HG03025 (cell line): ENCODE measurements around the gene DIP2A.
"Not testable (repeated sequence)": the region's sequence is repeated elsewhere in the genome, so short reads cannot be mapped to it uniquely, and the experiment has no call there.

ENCODE experiments used
- ATAC-seq: cut with Tn5 transposase; IDR thresholded peaks from one replicate; pipeline ENCODE4 v1.9.1; 2021; ENCODE audit warnings: mild to moderate bottlenecking, moderate library complexity; ENCODE audit not compliant: unreplicated experiment, low FRiP score

The DIP2A gene

DNA sequence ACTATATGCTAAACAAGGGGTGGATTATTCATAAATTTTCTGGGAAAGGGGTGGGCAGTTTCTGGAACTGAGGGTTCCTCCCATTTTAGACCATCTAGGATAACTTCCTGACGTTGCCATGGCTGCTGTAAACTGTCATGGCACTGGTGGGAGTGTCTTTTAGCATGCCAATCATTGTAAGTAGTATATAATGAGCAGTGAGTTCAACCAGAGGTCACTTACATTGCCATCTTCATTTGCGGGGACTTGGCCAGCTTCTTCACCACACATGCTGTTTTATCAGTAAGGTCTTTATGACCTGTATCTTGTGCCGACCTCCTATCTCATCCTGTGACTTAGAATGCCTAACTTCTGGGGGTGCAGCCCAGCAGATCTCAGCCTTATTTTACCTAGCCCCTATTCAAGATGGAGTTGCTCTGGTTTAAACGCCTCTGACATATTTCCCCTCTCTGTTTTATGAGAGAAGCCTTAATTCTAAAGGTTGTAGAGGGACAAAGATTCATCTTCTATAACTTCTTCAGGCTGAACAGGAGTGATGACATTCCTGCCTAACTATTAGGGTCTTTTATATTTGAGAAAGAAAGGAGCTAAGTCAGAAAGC, 60.4 kb downstream of the DIP2A start:
- no peak for ATAC-seq

DNA sequence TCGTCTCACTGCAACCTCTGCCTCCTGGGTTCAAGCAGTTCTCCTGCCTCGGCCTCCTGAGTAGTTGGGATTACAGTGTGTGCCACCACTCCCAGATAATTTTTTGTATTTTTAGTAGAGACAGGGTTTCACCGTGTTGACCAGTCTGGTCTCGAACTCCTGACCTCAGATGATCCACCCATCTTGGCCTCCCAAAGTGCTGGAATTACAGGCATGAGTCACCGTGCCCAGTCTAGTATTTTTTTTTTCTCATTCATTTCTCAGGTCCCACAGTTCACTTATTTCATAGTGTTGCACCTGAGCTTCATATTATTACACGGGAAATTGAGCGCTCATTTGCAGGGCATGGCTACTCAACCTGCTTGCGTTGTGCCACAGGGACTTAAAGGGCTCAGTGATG, 68.7 kb downstream of the DIP2A start:
- not testable (repeated sequence) for ATAC-seq

DNA sequence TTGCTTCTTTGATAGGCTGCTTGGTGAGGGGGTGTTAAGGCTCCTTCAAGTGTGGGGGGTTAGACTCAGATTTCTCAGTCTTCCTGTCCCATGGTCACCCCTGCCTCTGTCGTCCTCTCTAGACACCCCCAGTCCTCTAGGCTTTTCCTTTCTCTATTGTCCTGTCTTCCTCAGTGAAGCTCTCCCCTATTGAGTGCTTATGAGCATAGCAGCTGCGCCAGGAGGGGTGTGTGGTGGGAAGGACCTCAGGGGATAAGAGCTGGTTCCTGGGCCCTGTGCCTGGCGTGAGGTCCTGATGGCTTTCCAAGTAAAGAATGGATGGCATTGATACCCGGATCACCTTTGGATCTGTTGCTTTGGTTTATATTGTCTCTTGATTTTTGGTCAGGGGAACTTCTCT, 69.1 kb downstream of the DIP2A start:
- ATAC-seq: no peak

DNA sequence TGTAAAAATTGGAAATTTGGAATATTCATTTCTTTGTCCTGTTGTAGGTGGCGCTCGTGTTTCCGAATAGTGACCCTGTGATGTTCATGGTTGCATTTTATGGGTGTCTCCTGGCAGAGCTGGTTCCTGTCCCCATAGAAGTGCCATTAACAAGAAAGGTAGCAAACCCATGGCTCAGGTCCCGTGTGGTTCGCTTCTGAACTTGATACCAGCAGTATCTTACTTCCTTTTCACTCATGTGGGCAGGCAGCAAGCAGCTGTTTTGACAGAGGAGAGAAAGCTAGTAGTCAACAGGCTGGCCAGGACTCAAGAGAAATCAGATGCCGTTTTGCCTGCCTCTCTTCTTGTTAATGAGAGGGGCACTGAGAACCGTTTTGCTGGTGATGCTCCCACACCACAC, 73.4 kb downstream of the DIP2A start:
- ATAC-seq: no peak

DNA sequence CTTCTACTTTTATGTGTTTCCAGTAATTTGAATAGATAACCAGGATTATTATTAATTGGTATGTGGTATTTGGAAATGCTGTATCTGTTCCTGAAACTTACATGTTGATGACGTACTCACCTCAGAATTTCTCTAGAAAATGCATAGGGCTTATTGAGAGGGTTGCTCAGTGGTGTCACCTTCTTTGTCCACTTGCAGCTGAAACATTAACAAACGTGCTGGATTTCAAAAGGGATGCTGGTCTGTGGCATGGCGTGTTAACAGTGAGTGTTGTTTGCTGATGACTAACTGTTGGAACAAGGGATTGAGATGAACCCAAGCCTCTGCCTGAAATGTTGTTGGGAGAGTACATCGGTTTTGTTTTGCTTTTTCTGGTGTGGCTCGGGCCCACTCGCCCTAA, 78.3 kb downstream of the DIP2A start:
- no peak for ATAC-seq

DNA sequence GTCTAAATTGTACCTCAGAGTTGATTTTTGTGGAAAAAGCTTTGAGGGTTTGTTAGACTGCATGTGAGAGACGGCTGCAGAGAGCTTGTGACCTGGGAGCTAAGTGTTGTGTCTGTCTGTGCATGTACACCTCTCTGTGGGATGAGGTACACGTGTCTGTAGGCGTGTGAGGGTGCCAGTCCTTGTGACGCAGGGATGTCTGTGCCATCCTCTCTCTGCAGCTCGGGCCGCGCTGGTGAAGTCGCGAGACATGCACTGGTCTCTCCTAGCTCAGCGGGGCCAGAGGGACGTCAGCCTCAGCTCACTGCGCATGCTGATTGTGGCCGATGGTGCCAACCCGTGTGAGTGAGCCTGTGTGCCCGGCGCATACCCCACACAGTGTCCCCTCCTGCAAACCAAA, 79.6 kb downstream of the DIP2A start:
- ATAC-seq: no peak

DNA sequence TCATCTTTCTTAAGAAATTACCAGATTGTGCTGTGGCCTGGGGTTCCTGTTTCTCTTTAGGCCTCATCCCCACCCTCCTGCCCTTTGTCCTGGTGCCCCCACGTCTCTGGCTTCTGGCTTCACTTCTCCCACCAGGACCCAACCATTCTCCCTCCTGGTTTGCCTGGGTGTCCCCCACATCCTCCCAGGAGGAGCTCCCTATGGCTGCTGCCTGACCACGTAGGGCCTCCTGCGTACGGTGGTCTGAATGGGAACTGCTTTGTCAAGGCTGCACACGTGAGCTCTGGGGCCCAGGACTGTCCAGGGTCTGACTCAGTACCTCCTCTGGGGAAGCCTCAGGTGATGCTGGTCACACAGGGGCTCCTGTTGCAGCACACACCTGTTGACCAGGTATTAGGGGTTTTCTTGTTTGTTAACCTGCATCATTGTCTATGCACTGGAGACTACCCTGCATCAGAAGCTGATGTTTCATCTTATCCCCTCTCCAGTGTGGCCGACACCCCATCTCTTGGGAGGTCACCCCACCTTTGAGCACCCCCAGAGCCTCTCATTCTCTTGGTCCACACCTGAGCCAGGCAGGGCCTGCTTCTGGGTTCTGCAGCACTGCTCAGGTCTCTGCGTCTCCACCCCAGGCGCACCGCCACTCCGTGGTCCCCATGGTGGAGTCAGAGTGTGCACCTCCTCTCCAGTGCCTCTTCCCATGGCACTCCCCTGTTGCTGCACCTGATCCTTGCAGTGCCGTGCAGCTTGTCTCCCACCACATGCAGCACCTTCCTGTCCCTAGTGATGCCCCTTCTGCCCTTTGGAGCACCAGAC, 80.4 kb downstream of the DIP2A start:
- ATAC-seq: no peak

DNA sequence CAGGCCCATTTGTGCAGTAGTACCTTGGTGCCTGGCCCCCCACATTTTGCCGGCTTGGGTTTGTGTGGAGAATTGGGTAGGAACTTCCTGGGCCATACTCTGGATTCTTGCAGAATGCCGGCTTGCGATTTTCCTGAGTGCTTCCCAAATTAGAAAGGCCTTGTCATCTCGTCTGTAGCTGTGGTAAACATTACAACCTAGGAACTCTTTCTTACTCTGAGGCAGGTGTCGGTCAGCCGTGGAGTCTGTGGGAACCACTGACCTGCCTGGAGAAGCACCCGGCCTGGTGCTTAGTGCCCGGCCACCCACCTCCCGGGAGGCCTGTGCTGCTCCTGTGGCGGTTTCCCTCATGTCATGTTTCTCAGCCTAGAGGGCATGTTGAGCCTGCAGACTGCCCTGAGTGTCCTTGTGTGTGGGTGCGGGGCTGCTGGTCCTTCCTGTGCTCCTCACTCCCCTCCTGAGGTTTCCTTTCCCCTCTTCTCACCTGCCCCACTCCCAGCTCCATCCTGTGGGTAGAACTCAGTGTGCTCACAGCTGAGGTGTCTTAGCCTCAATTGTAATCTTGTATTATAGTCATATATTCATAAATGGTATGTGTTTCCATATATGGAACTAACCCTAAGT, 81.5 kb downstream of the DIP2A start:
- no peak for ATAC-seq

DNA sequence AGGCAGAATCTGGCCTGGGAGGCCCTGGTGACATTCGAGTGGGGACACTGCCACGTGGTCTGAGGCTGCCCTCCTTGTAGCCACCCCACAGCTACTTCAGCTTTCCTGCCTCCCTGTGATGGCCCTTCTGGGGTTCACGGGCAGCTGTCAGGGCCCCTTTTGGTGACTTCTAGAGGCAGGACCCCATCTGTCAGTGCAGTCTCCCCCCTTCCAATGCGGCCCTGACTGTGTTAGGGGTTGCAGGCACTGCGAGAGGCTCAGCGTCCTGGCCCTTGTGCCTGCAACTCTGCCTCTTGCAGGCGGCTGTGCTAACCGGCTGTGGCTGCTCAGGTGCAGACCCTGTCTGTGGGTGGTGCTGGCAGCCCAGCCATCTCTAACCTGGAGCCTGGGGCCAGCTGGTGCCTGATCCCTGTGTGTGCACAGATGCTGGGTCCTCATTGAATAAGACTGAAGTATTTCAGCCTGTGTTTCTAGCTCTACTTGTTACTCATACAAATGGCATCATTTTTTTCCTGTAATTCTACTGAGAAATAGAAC, 84.0 kb downstream of the DIP2A start:
- ATAC-seq: no peak

DNA sequence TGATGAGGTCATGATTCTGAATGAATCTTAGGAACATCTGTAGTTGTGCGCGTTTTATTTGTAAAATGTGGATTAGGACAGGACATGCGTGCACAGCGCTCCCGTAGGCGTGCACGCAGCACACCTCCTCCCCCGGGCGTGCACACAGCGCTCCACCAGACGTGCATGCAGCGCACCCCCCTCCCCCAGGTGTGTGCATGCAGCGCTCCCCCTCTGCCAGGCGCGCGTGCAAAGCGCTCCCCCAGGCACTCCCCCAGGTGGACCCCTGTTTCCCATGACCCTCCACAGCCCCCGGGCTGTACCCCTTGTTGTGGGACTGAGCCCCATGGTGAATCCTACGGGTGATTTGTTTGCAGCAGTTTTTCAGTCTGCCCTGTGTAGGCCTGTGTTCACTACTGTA, 84.6 kb downstream of the DIP2A start:
- no peak for ATAC-seq

DNA sequence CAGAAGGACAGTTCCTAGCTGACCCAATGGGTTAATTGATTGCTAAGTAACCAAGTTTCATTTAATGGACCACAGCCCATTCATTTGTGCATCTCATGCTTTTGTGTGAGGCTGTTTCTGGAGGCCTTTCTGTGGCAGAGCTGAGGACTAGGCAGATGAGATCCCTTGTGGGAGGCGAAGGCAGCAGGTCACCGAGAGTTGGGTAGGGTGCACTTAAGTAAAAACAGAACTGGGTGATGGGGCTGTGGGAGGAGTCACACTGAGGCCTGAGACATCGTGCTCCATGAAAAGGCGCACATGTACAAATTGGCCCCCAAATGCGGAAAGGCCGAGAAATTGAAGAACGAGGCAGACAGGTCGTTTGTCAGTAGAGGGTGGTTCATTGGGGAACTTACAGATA, 85.3 kb downstream of the DIP2A start:
- ATAC-seq: no peak

DNA sequence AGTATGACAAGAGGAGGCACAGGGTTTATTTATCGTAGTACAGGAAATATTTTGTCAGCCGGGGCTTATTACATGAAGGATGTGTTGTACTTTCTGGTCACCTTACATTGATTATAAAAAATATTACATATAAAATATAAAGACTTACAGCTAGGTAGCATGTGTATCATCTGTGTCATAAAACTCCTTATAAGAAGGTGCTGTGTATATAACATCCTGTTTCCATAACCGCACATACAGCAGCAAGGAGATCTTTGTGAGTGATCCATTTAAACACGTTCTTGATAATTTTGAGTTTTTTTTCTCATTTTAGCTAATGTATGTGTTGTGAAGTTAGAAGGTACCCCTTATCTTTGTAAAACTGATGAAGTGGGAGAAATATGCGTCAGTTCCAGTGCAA, 86.1 kb downstream of the DIP2A start:
- no peak for ATAC-seq

DNA sequence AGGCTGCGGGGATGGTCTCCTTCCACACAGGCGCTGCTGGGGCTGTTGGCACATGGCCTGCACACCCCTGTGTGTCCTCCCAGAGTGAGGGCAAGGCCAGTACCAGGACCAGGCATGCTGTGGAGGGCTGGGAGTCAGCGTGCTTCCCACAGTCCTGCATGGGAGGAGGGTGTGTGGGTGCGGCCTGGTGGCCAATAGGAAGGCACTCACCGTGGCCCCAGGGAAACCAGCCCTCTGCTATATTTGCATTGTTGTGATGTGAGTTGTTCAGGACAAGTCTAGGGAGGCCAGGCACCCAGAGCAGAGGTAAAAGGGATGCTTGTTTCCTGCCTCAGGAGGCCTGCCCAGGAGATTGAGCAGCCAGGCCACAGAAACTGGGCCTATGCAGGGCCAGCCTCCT, 86.7 kb downstream of the DIP2A start:
- ATAC-seq: no peak

DNA sequence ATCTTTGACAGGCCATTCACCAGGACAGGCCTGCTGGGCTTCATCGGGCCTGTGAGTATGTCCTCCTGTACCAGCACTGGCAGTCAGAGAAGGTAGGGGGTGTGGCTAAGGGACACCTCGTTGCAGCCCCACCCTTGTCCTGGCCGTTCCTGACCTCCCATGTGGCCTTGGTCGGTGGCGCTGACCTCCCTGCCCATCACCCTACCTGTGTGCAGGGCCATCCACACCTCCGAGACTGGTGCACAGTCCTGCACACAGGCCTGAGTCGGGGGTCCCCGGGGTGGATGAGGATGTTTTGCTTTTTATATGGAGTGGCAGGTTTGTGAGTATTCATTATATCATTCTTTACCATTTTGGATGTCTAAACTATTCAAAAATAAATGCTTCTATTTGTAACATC, 87.2 kb downstream of the DIP2A start:
- no peak for ATAC-seq

DNA sequence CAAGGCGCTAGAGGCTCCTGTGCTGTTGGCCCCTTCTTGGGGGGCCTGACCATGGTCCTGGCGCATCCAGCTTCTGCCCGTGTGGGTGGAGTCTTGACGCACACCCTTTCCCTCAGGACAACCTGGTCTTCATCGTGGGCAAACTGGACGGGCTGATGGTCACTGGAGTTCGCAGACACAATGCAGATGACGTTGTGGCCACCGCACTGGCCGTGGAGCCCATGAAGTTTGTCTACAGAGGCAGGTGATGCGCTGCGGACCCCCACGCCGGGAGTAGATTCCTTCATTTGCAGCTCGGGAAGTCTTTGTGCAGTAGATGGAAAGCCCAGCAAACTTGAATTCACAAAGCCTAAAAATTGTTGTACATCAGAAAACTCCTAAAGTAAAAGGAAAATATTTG, 88.1 kb downstream of the DIP2A start:
- no peak for ATAC-seq

DNA sequence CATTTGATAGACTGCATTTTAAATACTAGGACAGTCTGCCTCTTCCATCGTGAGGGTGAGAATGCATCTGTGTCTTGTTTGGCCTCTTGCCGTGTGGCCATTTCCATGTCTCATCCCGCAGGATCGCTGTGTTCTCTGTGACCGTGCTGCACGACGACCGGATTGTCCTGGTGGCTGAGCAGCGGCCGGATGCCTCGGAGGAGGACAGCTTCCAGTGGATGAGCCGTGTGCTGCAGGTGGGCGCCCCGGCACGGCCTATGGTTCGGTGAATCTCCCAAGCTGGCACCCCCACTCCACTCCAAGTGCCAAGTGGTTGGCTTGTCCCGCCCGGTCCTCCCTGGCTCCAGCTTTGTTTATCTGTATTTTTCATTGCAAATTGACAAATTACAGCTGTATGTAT, 91.0 kb downstream of the DIP2A start:
- ATAC-seq: no peak

DNA sequence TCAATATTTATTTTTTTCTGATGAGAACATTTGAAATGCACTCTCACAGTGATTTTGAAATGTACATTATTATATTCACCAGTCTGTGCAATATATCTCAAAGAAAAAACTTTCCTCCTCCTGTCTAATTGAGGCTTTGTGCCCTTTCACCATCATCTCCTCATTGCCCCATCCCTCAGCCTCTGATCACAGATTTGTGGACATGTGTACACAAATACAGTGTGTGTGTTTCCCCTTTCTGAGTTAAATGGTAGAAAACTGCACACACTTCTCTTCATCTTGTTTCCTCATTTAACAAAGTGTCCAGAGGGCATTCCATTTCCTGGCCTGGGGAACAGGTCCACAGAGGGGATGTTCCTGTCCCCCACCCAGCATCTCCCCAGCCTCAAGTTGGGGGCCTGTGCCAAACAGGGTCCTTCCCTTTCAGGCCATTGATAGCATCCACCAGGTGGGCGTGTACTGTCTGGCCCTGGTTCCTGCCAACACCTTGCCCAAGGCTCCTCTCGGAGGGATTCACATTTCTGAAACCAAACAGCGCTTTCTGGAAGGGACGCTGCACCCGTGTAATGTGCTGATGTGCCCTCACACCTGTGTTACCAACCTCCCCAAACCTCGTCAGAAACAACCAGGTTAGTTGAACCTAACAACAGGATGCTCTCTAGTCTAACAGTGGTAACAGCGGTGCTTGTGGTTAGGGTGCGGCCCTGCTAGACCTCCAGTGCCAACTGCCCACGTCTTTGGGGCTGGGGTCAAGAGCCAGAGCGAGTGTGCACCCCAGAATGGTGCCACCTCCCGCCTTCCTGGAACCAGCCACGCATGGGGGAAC, 91.6 kb downstream of the DIP2A start:
- no peak for ATAC-seq

DNA sequence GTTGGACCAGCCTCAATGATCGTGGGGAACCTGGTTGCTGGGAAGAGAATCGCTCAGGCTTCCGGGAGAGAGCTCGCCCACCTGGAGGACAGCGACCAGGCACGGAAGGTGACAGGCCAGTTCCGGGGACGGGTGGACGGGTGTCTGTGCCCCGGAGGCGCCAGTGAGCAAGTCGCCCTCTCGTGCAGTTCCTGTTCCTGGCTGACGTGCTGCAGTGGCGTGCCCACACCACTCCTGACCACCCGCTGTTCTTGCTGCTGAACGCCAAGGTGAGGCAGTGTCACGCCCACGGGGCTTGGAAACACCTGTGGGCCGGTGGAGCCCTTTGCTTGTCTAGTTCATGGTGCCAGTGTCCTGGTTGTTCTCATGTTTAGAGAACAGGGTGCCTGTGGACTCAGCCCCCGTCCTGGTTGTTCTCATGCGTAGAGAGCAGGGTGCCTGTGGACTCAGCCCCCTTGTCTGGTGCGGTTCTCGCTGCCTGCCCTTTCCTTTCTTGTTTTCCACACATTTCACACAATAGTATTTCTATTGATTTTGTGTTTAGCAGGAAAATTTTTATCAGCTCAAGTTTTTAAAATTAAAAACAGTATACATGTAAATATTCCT, 93.0 kb downstream of the DIP2A start:
- ATAC-seq: no peak

DNA sequence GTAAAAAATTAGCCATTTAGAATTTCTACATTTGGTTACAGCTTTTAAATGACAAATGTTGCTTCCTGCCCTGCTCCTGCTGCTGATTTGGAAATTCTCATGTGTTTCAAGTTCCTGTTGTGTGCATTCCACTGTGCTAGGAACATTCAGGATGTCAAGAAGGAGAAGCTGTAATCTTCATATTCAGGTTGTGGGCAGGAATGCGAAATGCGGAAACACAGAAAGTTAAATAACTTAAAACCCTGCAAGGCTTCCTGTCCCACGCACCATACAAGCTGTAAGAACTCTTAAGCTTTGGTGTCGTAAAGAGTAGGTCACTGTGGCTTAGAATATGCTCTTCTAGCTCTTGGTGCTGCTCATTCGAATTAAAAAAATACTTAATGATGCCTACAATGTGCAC, 93.6 kb downstream of the DIP2A start:
- ATAC-seq: no peak

DNA sequence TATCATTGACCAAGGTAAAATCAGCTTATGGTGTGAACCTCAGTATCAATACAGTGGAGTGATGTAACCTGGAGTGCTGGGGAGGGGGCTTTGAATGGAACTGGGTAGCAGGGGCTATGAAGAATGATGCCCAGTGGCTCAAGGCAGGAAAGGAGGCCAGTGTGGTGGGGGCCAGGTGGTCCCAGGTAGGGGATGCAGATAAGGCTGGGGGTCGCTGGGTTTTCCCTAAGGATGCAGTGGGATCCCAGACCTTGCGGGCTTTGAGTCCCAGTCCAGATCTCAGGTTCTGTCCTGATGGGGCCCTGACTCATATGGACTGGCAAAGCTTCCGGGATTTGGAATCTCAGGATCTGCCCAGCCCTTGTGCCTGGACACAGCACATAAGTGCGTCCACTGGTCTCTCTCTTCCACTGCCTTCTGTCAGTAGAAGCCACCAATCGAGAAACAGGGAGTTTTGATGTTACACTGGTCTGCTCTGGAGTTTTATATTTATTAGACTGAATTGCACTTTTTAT, 94.2 kb downstream of the DIP2A start:
- no peak for ATAC-seq
